NCI-H187 (cell line): ENCODE results near the gene RPUSD1.

Source experiments
- DNase-seq, 2 experiments: peaks; one replicate each; lab custom pipeline; 2025; lab: John Stamatoyannopoulos, UW

Gene RPUSD1

DNA sequence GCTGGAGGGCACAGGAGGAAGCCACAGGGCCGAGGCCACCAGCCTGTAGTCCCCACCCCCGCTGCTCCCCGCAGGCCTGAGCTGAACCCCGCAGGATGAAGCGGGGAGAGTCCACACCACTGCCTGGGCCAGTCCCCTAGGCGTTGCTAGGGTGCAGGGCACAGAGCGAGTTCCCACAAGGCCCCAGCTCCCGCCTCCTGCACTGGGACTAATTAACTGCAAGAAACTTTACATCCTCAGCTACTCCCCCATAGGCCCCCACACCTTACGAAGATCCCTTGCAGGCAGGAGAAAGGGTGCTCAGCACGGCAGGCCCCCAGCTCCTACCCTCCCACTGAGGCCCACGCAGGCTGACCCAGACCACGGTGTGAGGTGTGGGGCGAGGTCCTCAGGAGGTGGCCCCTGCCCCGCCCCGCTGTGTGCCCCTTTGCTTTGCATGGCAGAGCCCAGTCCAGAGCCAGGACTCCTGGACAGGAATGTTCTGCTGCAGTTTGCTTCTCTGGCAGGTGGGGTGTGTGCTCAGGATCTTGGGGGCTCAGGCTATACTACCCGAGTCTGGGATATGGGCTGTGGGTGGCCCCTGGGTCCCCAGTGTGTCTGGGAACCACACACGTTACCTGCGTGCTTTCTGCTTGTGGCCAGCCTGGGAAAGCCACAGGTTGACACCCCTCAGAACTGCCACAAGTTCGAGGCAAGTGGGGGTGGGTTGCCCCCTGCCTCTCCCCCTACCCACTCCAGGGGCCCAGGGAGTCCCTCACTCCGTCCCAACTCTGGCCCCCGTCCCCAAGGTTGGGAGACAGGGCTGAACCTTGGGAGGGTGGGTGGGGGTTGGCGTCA is 11.1 kb upstream of the RPUSD1 start:
- no peak for DNase-seq

DNA sequence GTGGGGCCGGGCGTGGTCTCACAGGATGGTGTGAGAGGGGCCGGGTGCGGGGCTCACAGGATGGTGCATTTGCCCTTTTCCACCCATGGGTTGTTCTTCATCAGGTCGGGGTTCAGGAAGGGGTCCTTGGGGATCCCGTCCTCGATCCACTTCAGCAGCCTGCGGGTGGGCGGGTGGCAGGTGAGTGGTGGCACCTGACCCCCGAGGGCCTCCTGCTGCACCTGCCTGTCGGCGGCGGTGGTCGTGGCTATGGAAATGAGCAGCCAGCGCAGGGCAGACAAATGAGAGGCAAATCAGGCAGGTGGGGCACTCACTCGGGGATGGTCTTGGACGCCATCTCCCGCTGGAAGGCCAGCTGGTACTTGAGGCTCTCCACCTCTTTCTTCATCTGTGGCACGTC is 10.5 kb upstream of the RPUSD1 start:
- DNase-seq: no peak

DNA sequence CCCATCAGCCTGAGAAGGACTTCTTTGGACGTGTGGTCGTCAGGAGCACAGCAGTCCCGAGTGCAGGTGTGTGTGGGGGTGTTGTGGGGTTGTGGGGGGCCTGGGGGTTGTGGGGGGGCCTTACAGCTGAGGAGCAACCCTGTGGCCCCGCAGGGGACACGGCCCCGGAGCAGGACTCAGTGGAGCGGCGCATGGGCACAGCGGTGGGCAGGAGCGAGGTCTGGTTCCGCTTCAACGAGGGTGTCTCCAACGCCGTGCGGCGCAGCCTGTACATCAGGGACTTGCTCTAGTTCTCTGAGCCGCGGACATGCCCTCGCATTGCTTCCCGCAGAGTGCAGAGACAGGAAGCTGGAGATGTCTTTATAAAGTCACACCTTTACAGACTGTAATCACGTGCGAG is 9.5 kb upstream of the RPUSD1 start:
- no peak for DNase-seq

DNA sequence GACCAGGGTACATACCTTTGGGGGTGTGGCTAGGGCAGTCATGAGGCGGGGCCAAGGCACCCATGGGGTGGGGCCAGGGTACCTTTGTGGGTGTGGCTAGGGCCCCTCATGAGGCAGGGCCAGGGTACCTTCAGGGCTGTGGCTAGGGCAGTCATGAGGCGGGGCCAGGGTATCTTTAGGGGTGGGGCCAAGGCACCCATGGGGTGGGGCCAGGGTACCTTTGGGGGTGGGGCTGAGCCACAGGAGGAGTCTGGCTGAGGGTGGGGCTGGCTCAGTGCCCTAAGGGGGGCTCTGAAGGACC is 8.9 kb upstream of the RPUSD1 start:
- DNase-seq: no peak

DNA sequence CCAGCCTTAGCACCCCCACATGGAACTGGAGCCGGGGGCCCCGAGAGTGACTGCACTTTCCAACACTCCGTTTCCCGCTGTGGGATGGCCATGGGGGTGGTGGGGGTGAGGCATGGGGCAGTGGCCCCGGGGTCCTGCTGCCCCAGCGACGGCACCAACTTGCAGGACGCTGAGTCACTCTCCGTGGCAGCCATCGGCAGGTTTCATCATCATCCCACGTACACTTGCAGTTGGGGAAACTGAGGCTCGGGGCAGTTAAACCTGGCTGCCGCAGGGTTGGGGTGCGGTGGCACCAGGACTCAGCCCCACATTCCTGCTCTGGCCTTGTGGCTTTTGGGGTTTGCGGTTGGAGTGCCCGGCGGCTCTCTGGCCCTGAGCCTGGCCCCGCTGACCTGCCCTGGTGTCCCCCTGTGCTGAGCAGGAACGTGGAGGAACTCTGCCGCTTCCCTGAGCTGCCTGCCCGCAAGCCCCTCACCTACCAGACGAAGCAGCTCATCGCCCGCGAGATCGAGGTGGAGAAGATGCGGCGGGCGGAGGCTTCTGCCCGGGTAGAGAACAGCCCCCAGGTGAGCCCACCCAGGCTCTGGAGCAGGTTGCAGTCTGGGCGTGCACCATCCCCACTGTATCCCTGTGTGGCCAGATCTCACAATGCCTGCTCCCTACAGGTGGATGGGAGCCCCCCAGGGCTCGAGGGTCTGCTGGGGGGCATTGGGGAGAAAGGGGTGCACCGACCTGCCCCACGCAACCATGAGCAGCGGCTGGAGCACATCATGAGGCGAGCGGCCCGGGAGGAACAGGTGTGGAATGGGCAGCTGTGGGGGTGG is 8.3 kb upstream of the RPUSD1 start:
- no peak for DNase-seq

DNA sequence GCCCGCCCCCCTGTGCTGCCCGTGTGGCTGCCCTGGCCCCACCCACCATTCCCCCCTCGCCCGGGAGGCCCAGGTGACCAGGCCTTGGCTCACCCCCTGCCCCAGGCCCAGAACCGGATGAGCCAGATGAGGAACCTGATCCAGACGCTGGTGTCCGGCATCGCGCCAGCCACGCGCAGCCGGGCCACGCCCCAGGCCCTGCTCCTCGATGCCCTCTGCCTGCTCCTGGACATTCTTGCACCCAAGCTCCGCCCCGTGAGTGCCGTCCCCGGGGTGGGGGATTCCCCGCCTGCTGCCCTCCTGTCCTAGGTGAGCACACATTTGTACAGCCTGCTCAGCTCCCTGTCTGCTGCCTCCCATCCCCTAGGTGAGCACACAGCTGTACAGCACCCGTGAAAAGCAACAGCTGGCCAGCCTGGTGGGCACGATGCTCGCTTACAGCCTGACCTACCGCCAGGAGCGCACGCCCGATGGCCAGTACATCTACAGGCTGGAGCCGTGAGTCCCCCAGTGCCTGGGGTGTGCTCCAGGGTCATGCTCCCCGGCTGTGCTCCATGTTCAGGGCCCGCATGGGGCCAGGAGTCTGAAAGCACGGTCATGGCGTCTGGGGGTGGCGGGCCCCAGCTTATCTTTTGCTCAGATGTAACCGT is 7.5 kb upstream of the RPUSD1 start:
- DNase-seq: no peak

DNA sequence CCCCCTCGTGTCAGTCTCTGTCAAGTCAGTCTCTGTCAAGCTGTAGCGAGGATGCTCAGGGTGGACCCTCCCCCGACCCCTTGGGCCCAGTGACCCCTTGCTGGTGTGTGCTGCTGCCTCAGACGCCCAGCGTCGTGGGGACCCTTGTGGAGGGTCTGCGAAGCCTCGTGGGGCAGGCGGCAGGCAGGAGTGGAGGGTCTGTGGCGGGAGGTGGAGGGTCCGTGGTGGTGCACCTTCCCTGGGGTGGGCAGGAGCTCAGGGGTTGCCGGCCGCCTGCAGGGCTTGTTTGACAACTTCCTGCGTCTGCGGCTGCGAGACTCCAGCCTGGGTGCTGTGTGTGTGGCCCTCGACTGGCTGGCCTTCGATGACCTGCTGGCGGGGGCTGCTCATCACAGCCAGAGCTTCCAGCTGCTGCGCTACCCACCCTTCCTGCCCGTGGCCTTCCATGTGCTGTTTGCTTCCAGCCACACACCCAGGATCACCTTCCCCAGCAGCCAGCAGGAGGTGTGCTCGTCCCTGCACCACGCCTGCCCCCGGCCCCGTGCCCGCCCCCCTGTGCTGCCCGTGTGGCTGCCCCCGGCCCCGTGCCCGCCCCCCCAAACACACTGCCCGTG is 6.8 kb upstream of the RPUSD1 start:
- DNase-seq: no peak

DNA sequence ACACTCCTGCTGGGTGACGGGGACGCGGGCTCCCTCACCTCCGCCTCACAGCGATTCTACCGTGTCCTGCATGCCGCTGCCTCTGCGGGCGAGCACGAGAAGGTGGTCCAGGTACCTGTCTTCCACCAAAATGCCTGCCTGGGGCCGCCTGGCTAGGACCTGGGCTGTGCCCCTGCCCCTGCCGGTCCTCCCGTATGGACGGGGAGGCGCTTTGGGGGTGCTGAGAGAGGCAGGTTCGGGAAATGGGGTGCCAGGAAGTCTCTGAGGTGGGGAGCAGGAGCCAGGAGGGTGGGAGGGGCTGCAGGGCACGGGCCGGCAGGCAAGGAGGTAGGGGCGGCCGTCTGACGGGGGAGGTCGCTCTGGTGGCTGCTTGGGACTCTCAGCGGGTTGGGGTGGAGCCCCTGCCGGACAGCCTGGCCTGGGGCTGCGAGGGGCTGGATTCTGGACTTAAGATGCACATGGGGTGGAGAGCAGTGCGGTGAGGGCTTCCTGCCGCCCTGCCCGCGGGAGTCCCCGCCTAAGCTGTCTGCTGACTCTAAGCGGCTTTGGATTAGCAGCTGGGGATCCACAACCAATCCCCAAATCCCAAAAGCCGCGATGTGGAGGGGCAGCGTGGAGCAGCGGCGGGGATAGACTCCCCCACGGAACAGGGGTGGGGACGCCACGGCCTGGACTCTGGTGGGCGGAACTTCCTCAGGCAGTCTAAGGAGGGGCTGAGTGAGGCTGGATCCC is 6.1 kb upstream of the RPUSD1 start:
- no peak for DNase-seq

DNA sequence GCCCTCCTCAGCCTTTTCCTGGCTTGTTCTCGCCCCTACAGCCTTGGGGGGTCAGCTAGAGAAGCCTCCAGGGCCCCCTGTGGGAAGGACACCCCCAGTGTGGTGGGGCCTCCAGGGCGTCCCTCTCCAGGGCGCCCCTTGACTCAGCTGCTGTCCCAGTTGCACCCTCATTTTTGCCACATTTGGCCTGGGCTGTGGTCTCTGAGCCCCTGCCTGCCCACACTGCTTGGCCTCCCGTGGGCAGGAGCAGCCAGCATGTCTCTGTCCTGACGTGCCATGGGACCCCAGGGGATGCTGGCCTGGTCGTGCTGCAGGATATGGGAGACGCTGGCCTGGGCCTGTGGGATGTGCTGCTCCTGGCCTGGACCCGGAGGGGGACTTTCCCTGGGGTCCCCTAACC is 5.2 kb upstream of the RPUSD1 start:
- no peak for DNase-seq

DNA sequence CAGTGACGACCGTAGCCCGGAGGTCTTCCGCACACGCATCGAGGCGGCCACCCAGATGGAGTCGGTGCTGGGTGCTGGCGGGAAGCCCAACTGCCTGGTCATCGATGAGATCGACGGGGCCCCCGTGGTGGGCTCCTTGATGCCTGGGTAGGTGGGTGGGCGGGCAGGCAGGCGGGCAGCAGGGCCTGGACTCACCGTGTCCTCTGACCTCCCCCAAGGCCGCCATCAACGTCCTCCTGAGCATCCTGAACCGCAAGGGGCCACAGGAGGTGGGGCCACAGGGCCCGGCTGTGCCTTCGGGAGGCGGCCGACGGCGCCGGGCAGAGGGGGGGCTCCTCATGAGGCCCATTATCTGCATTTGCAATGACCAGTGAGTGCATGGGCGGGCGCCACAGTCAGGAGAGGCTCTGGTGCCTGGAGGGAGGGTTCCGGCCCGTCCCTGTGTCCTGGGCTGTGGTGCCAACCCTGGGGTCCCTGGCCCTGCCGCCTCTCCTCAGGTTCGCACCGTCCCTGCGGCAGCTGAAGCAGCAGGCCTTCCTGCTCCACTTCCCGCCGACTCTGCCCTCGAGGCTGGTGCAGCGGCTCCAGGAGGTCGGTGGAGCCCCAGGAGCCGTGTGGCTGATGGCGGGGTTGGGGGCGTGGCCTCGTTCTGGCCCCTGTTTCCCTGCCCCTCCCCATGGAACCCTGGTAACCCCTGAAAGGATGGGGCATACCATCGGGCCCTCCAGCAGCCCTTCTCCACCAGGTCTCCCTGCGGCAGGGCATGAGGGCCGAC is 4.2 kb upstream of the RPUSD1 start:
- no peak for DNase-seq

DNA sequence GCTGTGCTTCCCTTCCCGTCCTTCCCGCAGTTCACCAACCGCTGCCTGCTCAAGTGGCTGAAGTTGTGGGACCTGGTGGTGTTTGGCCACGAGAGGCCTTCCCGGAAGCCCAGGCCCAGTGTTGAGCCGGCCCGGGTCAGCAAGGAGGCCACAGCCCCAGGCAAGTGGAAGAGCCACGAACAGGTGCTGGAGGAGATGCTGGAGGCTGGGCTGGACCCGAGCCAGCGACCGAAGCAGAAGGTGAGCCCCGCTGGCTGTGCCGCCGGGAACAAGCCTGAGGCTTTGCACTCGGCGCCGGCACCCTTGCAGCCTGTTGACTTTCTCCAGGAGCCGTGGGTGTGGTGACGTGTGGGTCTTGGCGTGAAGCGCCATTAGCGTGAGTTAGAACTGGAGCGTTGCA is 3.0 kb upstream of the RPUSD1 start:
- DNase-seq: no peak

DNA sequence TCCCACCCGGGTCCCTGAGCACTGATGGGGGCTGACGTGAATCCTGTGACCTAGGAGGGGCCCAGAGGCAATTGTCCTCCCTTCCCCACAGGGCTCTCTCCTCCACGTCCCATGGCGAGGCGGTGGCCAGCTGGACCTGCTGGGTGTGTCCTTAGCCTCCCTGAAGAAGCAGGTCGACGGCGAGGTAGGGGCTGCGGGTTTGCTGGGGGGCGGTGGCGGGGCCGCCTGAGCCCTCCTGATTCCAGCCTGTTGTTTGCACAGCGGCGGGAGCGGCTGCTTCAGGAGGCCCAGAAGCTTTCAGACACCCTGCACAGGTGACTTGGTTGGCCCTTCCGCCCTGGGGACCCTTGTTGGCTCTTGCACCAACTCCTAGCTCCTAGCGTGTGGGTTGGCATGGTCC is 1.9 kb upstream of the RPUSD1 start:
- DNase-seq: no peak

DNA sequence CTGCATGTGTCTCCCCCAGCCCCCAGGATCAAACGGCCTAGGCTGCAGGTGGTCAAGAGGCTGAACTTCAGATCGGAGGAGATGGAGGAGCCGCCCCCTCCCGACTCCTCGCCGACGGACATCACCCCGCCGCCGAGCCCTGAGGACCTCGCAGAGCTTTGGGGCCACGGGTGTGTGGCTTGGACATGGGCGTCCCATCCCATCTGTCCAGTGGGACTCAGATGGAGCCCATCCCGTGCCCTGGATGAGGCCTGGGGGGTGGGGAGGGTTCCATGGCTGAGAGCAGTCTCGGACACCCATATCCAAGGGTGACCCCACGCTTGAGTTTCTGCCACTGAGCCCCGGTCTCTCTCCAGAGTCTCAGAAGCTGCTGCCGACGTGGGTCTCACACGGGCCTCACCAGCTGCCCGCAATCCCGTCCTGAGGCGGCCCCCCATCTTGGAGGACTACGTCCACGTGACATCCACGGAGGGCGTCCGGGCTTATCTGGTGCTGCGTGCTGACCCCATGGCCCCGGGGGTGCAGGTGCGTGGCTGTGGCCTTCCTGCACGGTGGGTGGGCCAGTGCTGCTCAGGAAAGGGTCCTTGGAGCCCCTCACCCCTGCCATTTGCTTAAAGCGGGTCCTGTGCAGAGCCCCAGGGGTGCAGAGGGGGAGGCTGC is 1.1 kb upstream of the RPUSD1 start:
- DNase-seq: no peak

DNA sequence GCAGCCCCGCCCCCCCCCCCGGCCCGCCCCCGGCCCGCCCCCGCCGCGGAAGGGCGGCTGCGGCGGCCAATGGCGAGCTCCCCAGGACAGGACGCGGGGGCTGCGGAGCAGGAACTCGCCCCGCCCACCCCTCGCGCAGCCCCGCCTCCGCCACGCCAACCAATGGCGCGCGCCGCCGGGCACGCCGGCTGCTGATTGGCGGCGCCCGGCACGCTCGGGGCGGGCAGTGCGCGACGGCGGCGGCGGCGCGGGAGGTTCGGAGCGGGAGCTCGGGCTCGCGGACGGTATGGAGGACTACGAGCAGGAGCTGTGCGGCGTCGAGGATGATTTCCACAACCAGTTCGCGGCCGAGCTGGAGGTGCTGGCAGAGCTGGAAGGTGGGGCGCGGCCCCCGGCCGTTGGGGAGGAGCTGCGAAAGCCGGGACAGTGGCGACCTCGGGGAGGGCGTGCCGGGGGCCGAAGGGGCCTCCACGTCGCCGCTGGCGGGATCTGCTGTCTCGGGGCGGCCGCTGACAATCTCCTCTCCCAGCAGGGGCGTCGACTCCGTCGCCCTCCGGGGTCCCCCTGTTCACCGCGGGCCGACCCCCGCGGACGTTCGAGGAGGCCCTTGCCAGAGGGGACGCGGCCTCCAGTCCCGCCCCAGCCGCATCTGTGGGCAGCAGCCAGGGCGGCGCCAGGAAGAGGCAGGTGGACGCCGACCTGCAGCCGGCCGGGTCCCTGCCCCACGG is 382 bp upstream of the RPUSD1 start, which contains the start of gene CHTF18:
Gene CHTF18, plus strand, starts transcription at position 222 of the 728 bp plus-strand sequence. Its CDS starts 65 bp downstream, at position 287.
- DNase-seq: peak; percentile 86 to 93

DNA sequence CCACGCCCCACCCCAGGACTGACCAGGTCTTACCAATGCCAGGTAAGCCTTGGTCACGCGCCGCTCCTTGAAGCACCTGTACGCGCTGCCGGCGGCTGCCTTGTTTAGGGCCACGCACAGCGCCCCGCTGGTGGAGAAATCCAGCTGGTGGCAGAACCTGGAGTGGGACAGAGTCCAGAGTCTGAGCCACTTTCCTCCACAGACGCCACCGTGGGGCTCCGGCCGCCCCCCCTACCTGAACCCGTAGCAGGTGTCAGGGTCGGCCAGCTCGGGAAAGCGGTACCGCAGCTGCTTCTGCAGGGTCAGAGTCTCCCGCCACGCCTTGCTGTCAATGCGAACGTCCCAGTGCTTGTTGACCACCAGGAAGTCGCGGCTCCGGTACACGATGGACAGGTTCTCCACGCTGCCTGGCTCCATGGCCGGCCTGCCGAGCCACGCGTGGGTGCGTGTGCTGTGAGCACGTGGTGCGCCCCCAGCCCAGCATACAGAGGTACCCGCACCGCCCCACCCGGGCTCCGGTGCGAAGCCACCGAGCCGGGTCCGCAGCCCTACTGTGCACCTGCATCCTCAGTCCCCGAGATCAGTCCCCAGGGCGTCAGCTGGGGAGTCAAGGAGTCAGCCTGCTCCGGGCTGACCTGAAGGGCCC is 737 bp downstream of the RPUSD1 start:
- no peak for DNase-seq

DNA sequence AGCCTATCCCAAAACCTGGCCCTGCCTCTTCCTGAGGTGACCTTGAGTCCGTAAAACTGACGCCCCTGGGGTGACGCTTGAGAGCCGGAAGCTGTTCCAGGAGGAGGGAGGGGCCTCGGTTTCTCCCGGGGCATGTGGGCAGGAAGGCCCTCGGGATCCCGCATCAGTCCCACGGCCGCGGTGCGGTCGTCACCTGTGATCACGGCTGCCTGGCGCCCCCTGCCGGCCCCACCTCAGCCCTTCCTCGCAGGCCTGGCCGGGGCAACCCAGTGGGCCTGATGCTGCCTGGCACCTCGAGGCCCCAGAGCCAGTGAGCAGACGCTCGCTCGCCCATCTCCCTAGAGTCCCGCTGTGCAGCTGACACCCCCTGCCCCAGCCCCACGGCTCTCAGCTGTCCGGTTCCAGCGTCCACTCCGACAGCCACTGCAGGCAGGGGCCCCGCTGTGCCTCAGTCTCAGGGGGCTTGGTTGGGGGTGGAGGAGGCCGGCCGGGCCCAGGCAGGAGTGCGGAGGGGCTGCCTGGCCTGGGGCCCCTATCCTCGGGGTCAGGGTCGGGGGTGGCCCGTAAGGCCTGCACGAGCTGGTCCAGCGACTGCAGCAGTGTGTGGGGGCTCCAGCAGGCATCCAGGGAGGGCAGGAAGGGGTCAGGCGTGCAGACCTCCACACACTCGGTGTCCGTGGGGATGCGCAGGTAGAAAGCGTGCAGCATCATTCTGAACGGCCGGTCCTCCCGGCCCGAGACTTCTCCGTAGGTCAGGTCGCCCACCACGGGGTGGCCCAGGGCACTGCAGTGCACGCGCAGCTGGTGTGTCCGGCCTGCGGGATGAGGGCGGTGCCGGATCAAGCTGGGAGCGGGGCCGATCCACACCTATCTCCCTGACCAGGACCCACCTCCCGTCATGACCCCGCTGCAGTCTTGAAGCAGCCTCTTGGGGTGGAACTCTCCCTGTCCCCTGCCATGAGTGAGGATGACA is 2.3 kb downstream of the RPUSD1 start:
- DNase-seq: no peak

DNA sequence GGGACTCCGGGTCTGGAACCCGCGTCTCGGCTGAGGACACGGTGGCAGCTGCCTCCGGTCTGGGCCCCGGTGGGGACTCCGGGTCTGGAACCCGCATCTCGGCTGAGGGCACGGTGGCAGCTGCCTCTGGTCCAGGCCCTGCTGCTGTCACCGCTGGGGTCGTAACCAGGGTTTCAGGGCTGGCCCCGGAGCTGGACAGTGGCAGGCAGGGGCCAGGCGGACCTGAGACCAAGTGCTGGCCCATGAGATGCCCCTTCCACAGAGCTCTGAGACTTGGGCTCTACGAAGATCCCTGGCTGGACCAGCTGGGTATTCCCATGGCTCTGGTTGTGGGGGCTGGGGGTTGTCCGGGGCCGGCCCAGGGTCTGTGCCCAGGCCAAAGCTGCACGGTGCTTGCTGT is 3.8 kb downstream of the RPUSD1 start:
- no peak for DNase-seq
